ENCODE results near the gene KAT5.
A peak's percentile ranks its signal among the peaks of the same experiment; 100 is the strongest.
"Not testable (repeated sequence)": the region's sequence is repeated elsewhere in the genome, so short reads cannot be mapped to it uniquely, and the experiment has no call there.

Gene KAT5

DNA sequence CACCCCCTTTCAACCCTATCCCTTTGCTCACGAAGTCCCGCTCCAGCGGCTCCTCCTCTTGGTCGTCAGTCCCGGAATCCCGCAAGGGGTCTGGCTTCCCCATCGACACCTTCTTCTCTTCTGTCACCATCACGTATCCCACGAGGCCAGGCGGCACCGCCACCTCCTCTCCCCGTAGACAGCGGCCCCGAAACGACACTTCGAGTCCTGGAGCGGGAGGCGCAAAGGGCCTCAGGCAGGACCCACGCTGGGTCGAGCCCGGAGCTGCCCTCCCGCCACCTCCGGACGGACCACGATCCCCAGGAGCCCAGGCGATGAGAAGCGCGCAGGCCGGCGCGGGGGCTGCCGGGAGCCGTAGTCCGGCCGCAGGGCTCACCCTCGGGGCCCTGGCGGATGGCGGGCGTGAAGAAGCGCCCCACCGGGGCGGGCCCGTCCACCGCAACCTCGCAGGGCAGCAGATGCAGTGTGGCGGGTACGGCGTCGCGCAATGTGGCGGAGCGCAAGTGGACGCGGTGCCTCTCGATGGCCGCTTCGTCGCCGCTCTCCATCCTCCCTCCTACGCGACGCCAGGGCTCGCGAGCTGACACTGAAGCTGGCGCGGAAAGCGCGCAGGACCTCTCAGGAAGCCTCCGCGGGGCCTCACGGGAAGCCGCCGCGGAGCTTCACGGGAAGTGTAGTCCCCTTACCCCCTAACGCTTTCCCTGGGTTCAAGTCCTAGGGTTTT lies 8.3 kb downstream of the KAT5 start, which contains the start of gene RNASEH2C:
RNASEH2C (minus strand) TSS at position 588 of the 724 bp plus-strand sequence; CDS start at position 548, 40 bp downstream.
- CTCF ChIA-PET, result interaction anchor here (0.7 to 5.7 kb wide), 11 partner anchors 9 to 171 kb away, joined by 3 to 33 read pairs (median 5); partner anchors contain the start of genes AP5B1, FIBP and KAT5
- DNase-seq (ENCODE audit: extremely low spot score), result peak; percentile 93
- TF ChIP-seq, protein P1, sequence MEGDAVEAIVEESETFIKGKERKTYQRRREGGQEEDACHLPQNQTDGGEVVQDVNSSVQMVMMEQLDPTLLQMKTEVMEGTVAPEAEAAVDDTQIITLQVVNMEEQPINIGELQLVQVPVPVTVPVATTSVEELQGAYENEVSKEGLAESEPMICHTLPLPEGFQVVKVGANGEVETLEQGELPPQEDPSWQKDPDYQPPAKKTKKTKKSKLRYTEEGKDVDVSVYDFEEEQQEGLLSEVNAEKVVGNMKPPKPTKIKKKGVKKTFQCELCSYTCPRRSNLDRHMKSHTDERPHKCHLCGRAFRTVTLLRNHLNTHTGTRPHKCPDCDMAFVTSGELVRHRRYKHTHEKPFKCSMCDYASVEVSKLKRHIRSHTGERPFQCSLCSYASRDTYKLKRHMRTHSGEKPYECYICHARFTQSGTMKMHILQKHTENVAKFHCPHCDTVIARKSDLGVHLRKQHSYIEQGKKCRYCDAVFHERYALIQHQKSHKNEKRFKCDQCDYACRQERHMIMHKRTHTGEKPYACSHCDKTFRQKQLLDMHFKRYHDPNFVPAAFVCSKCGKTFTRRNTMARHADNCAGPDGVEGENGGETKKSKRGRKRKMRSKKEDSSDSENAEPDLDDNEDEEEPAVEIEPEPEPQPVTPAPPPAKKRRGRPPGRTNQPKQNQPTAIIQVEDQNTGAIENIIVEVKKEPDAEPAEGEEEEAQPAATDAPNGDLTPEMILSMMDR (IDR thresholded peaks at IDR 0.05; ENCODE audit: control extremely low read depth, extremely low read depth, low read depth, missing control alignments), result no peak
- POLR2A ChIA-PET, result interaction anchor here (0.6 to 2.2 kb wide), 5 partner anchors 8 to 1733 kb away, joined by 3 to 18 read pairs (median 5); partner anchors contain the start of genes KAT5 and RELA

- POLR2A ChIA-PET, result no interaction called here
- no peak for DNase-seq (ENCODE audit: extremely low spot score)
These were observed 10.2 kb downstream of the KAT5 start for GRCh38 chr11:65722261-65722660.

GRCh38 chr11:65726660-65727059 lies 14.6 kb downstream of the KAT5 start:
- no peak for DNase-seq (ENCODE audit: extremely low spot score)
- TF ChIP-seq, protein P1 (IDR thresholded peaks at IDR 0.05; ENCODE audit: control extremely low read depth, extremely low read depth, low read depth, missing control alignments), result peak; percentile 5
- ChIA-PET POLR2A (interaction anchor here (0.7 kb wide), 1 partner anchor 122 kb away, joined by 4 read pairs; no protein-coding TSS in a partner anchor), CTCF (interaction anchor here (0.8 to 2.9 kb wide), 10 partner anchors 15 to 133 kb away, joined by 3 to 13 read pairs (median 6); partner anchors contain the start of genes AP5B1, KAT5 and MUS81)

More at GRCh38 chr11:65722261-65722660, 10.2 kb downstream of the KAT5 start:
- CTCF ChIA-PET, result interaction anchor here (0.7 to 5.7 kb wide), 6 partner anchors 11 to 300 kb away, joined by 3 to 33 read pairs (median 8); partner anchors contain the start of genes AP5B1 and KAT5
- TF ChIP-seq, protein P1 (IDR thresholded peaks at IDR 0.05; ENCODE audit: control extremely low read depth, extremely low read depth, low read depth, missing control alignments), result no peak

DNA sequence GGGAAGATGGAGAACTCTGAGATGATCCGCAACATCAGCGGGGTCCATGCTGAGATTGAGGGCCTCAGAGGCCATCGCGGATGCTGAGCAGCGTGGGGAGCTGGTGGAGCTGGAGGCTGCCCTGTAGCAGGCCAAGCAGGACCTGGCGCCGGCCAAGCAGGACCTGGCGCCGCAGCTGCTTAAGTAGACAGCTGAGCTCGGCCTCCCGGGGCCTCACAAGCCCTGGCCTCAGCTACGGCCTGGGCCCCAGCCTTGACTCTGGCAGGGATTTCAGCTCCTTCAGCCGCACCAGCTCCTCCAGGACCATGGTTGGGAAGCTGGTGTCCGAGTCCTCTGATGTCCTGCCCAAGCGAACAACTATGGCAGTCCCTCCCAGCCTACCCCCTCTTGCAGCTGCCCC lies 15.8 kb downstream of the KAT5 start:
- POLR2A ChIA-PET, result interaction anchor here (0.8 to 1.2 kb wide), 2 partner anchors 15 to 317 kb away, joined by 3 read pairs; no protein-coding TSS in a partner anchor
- no peak for DNase-seq (ENCODE audit: extremely low spot score)
- TF ChIP-seq, protein P1 (IDR thresholded peaks at IDR 0.05; ENCODE audit: control extremely low read depth, extremely low read depth, low read depth, missing control alignments), result no peak
- CTCF ChIA-PET, result interaction anchor here (0.7 to 2.9 kb wide), 6 partner anchors 9 to 102 kb away, joined by 3 to 13 read pairs (median 6); partner anchors contain the start of gene KAT5

GRCh38 chr11:65730461-65730860 lies 18.4 kb downstream of the KAT5 start:
- TF ChIP-seq, protein P1 (IDR thresholded peaks at IDR 0.05; ENCODE audit: control extremely low read depth, extremely low read depth, low read depth, missing control alignments), result no peak
- CTCF ChIA-PET, result no interaction called here
- POLR2A ChIA-PET, result no interaction called here
- DNase-seq (ENCODE audit: extremely low spot score), result no peak

GRCh38 chr11:65735111-65735510 lies 23.1 kb downstream of the KAT5 start:
- POLR2A ChIA-PET; DNase-seq (ENCODE audit: extremely low spot score): not testable (repeated sequence)
- CTCF ChIA-PET, result interaction anchor here (1.4 to 3.9 kb wide), 2 partner anchors 44 to 94 kb away, joined by 3 to 19 read pairs; partner anchors contain the start of gene AP5B1
